Transverse colon (tissue), 4 donors: ENCODE results near the gene ZDHHC11.
"Not testable (repeated sequence)": the region's sequence is repeated elsewhere in the genome, so short reads cannot be mapped to it uniquely, and the experiment has no call there.

ENCODE experiments used
- CTCF ChIP-seq, 5 experiments: fragments of 200-600 bp in 3 of 5; fragments of 450-650 bp in 2 of 5; sonication (generic) in 3 of 5; IDR thresholded peaks; 1 replicate in 2 of 5; 2 replicates in 3 of 5; pipeline ENCODE4 v1.5.1; 2016 to 2017; ENCODE audit warnings: antibody characterized with exemption in 5 of 5, inconsistent platforms in 3 of 5, mild to moderate bottlenecking in 2 of 5, moderate library complexity in 1 of 5
- EP300 ChIP-seq: sonication (generic); formaldehyde crosslinking; IDR thresholded peaks from one replicate; pipeline ENCODE4 v1.6.1; 2017; ENCODE audit warnings: antibody characterized with exemption, low read depth
- POLR2A ChIP-seq: fragments of 450-650 bp; IDR thresholded peaks from one replicate; pipeline ENCODE4 v1.6.1; 2016; ENCODE audit warnings: antibody characterized with exemption, mild to moderate bottlenecking, moderate library complexity
- POLR2AphosphoS5 ChIP-seq, 3 donors: sonication (generic); formaldehyde crosslinking; IDR thresholded peaks; one replicate each; pipeline ENCODE4 v1.6.1; 2016; ENCODE audit warnings: antibody characterized with exemption in 3 of 3

DNA sequence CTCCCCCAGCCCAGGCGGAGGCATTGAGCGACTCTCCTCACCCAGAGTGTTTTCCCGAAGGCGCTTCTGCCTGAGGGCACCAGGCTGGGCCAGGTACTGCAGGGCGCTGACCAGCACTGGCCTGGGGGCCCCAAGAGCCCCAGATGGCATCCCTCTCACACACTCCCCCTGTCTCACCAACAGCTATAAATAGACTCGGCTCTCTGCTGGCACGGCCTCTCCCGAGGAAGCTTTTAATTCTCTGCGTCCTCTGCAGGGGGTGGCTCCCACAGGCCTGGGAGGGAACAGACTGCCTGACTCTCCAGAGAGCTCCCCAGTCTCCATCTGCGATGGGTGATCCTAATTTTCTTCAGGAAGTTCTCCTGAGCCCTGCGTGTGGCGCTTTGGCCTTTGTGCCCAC lies 68.4 kb downstream of the ZDHHC11 start:
- not testable (repeated sequence) for TF ChIP-seq CTCF (IDR thresholded peaks at IDR 0.05); POLR2A; POLR2AphosphoS5 (IDR thresholded peaks at IDR 0.05); EP300
